HUES64 (cell line): ENCODE measurements around the gene PODN.

Experiments used
- H3K27ac ChIP-seq: 2 replicates; pipeline ENCODE4 v1.7.0; 2013; ENCODE audit warnings: low read depth, low read length, inconsistent platforms
- H3K27me3 ChIP-seq: 2 replicates; pipeline ENCODE4 v1.6.1; 2013; ENCODE audit warnings: mild to moderate bottlenecking, low read length; ENCODE audit not compliant: insufficient read depth
- H3K36me3 ChIP-seq: 2 replicates; pipeline ENCODE4 v1.6.1; 2013; ENCODE audit warnings: mild to moderate bottlenecking, low read length; ENCODE audit not compliant: insufficient read depth
- H3K4me1 ChIP-seq: 2 replicates; pipeline ENCODE4 v1.6.1; 2013; ENCODE audit warnings: mild to moderate bottlenecking, low read length, moderate library complexity; ENCODE audit not compliant: insufficient read depth
- H3K4me3 ChIP-seq: 2 replicates; pipeline ENCODE4 v1.5.1; 2013; ENCODE audit warnings: mild to moderate bottlenecking, low read length, moderate library complexity
- H3K9ac ChIP-seq: 2 replicates; pipeline ENCODE4 v1.6.1; 2013; ENCODE audit warnings: mild to moderate bottlenecking, low read depth, low read length
- H3K9me3 ChIP-seq: 2 replicates; pipeline ENCODE4 v1.6.1; 2013; ENCODE audit warnings: low read depth, low read length; ENCODE audit not compliant: insufficient read depth
- WGBS: fragments of 150-250, 120-280 bp; methylation state at CpG from one replicate; pipeline ENCODE4 v1.1.7; 2013; ENCODE audit warnings: missing lambda C conversion rate; 5-methylcytosine and 5-hydroxymethylcytosine counted together

Gene PODN

GRCh38 chr1:53031732-53032131 lies 30.3 kb upstream of the PODN start:
- H3K36me3 ChIP-seq: no peaks in the 10 kb centered on the region
- H3K4me3 ChIP-seq: no peak overlapping the region
- no peak overlapping the region for H3K27ac ChIP-seq
- WGBS: 82% methylated on average over 1 of the region's 1 CpG
- H3K9me3 ChIP-seq: no peaks in the 10 kb centered on the region
- H3K4me1 ChIP-seq: no peaks in the 10 kb centered on the region
- no peak overlapping the region for H3K9ac ChIP-seq
- H3K27me3 ChIP-seq: no peaks in the 10 kb centered on the region

GRCh38 chr1:53037159-53037558 lies 24.9 kb upstream of the PODN start:
- no peak overlapping the region for H3K27ac ChIP-seq
- no peaks in the 10 kb centered on the region; the same call in 1 of the 2 replicates for H3K36me3 ChIP-seq
- H3K9me3 ChIP-seq: no peaks in the 10 kb centered on the region
- H3K27me3 ChIP-seq: no peaks in the 10 kb centered on the region
- H3K4me1 ChIP-seq: peaks cover 6% of the 10 kb centered on the region
- no peak overlapping the region for H3K9ac ChIP-seq
- no peak overlapping the region for H3K4me3 ChIP-seq
- WGBS: 85% methylated on average over 4 of the region's 4 CpGs

- Histone ChIP-seq H3K4me1 (peaks cover 12% of the 10 kb centered on the region), H3K36me3 (no peaks in the 10 kb centered on the region; the same call in 1 of the 2 replicates), H3K4me3 (no peak overlapping the region), H3K9me3 (no peaks in the 10 kb centered on the region), H3K9ac (no peak overlapping the region), H3K27me3 (no peaks in the 10 kb centered on the region), H3K27ac (no peak overlapping the region)
- 93% methylated on average over 2 of the region's 3 CpGs for WGBS
Measured at GRCh38 chr1:53038566-53038965, 23.4 kb upstream of the PODN start.

GRCh38 chr1:53043271-53043670 lies 18.7 kb upstream of the PODN start:
- H3K27me3 ChIP-seq: no peaks in the 10 kb centered on the region
- no peaks in the 10 kb centered on the region; the same call in 1 of the 2 replicates for H3K36me3 ChIP-seq
- no peak overlapping the region for H3K9ac ChIP-seq
- peaks cover 20% of the 10 kb centered on the region; the same call in 1 of the 2 replicates for H3K4me1 ChIP-seq
- no peak overlapping the region for H3K27ac ChIP-seq
- no peaks in the 10 kb centered on the region for H3K9me3 ChIP-seq
- no peak overlapping the region for H3K4me3 ChIP-seq

- Histone ChIP-seq H3K4me3 (no peak overlapping the region), H3K9me3 (no peaks in the 10 kb centered on the region), H3K9ac (no peak overlapping the region), H3K36me3 (no peaks in the 10 kb centered on the region), H3K4me1 (peaks cover 36% of the 10 kb centered on the region), H3K27ac (no peak overlapping the region), H3K27me3 (no peaks in the 10 kb centered on the region)
- WGBS: 92% methylated on average over 5 of the region's 5 CpGs
Measured at GRCh38 chr1:53044926-53045325, 17.1 kb upstream of the PODN start.

- no peaks in the 10 kb centered on the region for H3K9me3 ChIP-seq
- H3K27me3 ChIP-seq: no peaks in the 10 kb centered on the region
- 45% methylated on average over 2 of the region's 2 CpGs for WGBS
- H3K4me3 ChIP-seq: no peak overlapping the region
- peaks cover 45% of the 10 kb centered on the region for H3K4me1 ChIP-seq
- no peak overlapping the region for H3K9ac ChIP-seq
- H3K27ac ChIP-seq: no peak overlapping the region
- no peaks in the 10 kb centered on the region for H3K36me3 ChIP-seq
Measured at GRCh38 chr1:53046930-53047329, 15.1 kb upstream of the PODN start.

GRCh38 chr1:53047737-53048736 lies 14.0 kb upstream of the PODN start:
- WGBS: 93% methylated on average over 5 of the region's 5 CpGs
- Histone ChIP-seq H3K9ac (no peak overlapping the region), H3K9me3 (no peaks in the 10 kb centered on the region), H3K36me3 (no peaks in the 10 kb centered on the region), H3K27me3 (no peaks in the 10 kb centered on the region), H3K27ac (no peak overlapping the region), H3K4me1 (peaks cover 44% of the 10 kb centered on the region), H3K4me3 (no peak overlapping the region)

GRCh38 chr1:53048960-53049573 lies 12.9 kb upstream of the PODN start:
- Histone ChIP-seq H3K4me3 (no peak overlapping the region), H3K27ac (no peak overlapping the region), H3K36me3 (no peaks in the 10 kb centered on the region), H3K4me1 (peaks cover 37% of the 10 kb centered on the region), H3K27me3 (no peaks in the 10 kb centered on the region), H3K9me3 (no peaks in the 10 kb centered on the region), H3K9ac (no peak overlapping the region)
- 87% methylated on average over 3 of the region's 3 CpGs for WGBS

- Histone ChIP-seq H3K4me1 (peaks cover 37% of the 10 kb centered on the region), H3K9ac (no peak overlapping the region), H3K36me3 (no peaks in the 10 kb centered on the region), H3K27me3 (no peaks in the 10 kb centered on the region), H3K27ac (no peak overlapping the region), H3K9me3 (no peaks in the 10 kb centered on the region), H3K4me3 (no peak overlapping the region)
- WGBS: 92% methylated on average over 3 of the region's 3 CpGs
Measured at GRCh38 chr1:53049574-53049967, 12.4 kb upstream of the PODN start.

- peaks cover 37% of the 10 kb centered on the region for H3K4me1 ChIP-seq
- no peaks in the 10 kb centered on the region for H3K36me3 ChIP-seq
- WGBS: 93% methylated on average over 1 of the region's 2 CpGs
- no peak overlapping the region for H3K27ac ChIP-seq
- no peaks in the 10 kb centered on the region for H3K27me3 ChIP-seq
- no peak overlapping the region for H3K9ac ChIP-seq
- no peaks in the 10 kb centered on the region for H3K9me3 ChIP-seq
- no peak overlapping the region for H3K4me3 ChIP-seq
Measured at GRCh38 chr1:53050310-53050709, 11.7 kb upstream of the PODN start.

- no peak overlapping the region for H3K9ac ChIP-seq
- 81% methylated on average over 1 of the region's 1 CpG for WGBS
- no peaks in the 10 kb centered on the region for H3K36me3 ChIP-seq
- no peak overlapping the region for H3K4me3 ChIP-seq
- peaks cover 37% of the 10 kb centered on the region for H3K4me1 ChIP-seq
- no peak overlapping the region for H3K27ac ChIP-seq
- no peaks in the 10 kb centered on the region for H3K27me3 ChIP-seq
- no peaks in the 10 kb centered on the region for H3K9me3 ChIP-seq
Measured at GRCh38 chr1:53051676-53052075, 10.3 kb upstream of the PODN start.
